CD4-positive, alpha-beta memory T cell (primary cell): ENCODE measurements around the gene PLG. TPM values are rescaled to one million over a fixed set of nuclear protein-coding genes. Genes with fewer than 3 reads are reported as not detected.
A peak's percentile ranks its signal among the peaks of the same experiment; 100 is the strongest.
"Not testable (repeated sequence)": the region's sequence is repeated elsewhere in the genome, so short reads cannot be mapped to it uniquely, and the experiment has no call there.

ENCODE experiments used
- CTCF ChIA-PET: fragments of 350-600 bp; sonication (Branson Sonifier 250); formaldehyde crosslinking; loops from one replicate; lab custom pipeline; 2021; ENCODE audit warnings: inconsistent platforms; ENCODE audit not compliant: partially characterized antibody; lab: Charles Lee
- POLR2A ChIA-PET: fragments of 350-600 bp; sonication (Branson Sonifier 250); formaldehyde crosslinking; loops from one replicate; lab custom pipeline; 2021; ENCODE audit not compliant: partially characterized antibody; lab: Charles Lee
- DNase-seq, 5 donors: peaks; one replicate each; pipeline versions ENCODE4 v3.0.0 to v3.0.0-alpha.2; 2020 to 2022; ENCODE audit warnings: mixed read lengths in 1 of 5
- H3K27ac ChIP-seq: one replicate; pipeline ENCODE4 v1.7.0; 2013; ENCODE audit warnings: low read depth, low read length
- H3K27me3 ChIP-seq: 2 replicates; pipeline ENCODE4 v1.7.0; 2013; ENCODE audit warnings: mild to moderate bottlenecking, low read length, moderate library complexity; ENCODE audit not compliant: insufficient read depth
- H3K36me3 ChIP-seq: 2 replicates; pipeline ENCODE4 v1.7.0; 2013; ENCODE audit warnings: mild to moderate bottlenecking, low read length, moderate library complexity; ENCODE audit not compliant: insufficient read depth
- H3K4me1 ChIP-seq: 2 replicates; pipeline ENCODE4 v1.7.0; 2013; ENCODE audit warnings: mild to moderate bottlenecking, low read length, moderate library complexity; ENCODE audit not compliant: insufficient read depth
- H3K4me3 ChIP-seq, 2 donors: one replicate each; pipeline ENCODE4 v1.7.0; 2013; ENCODE audit warnings: low read length in 2 of 2, mild to moderate bottlenecking in 1 of 2
- H3K9me3 ChIP-seq, 2 donors: one replicate each; pipeline ENCODE4 v1.7.0; 2013; ENCODE audit warnings: low read length in 2 of 2, control low read depth in 1 of 2; ENCODE audit not compliant: control insufficient read depth in 1 of 2
- H3K27ac Mint-ChIP-seq, 7 donors: one replicate each; pipeline ENCODE4 v1.8.0; 2020 to 2021; ENCODE audit warnings: mixed read lengths in 7 of 7, mild to moderate bottlenecking in 6 of 7, inconsistent platforms in 3 of 7, moderate library complexity in 3 of 7
- H3K27me3 Mint-ChIP-seq, 2 donors: one replicate each; pipeline ENCODE4 v1.8.0; 2020 to 2021; ENCODE audit warnings: mixed read lengths in 2 of 2
- H3K36me3 Mint-ChIP-seq, 2 donors: one replicate each; pipeline ENCODE4 v1.8.0; 2020 to 2021; ENCODE audit warnings: mixed read lengths in 2 of 2, inconsistent platforms in 1 of 2, mild to moderate bottlenecking in 1 of 2
- H3K4me1 Mint-ChIP-seq, 4 donors: one replicate each; pipeline ENCODE4 v1.8.0; 2020 to 2021; ENCODE audit warnings: mixed read lengths in 4 of 4, mild to moderate bottlenecking in 1 of 4
- H3K4me3 Mint-ChIP-seq, 8 donors: one replicate each; pipeline ENCODE4 v1.8.0; 2020 to 2021; ENCODE audit warnings: mixed read lengths in 8 of 8, mild to moderate bottlenecking in 7 of 8, moderate library complexity in 6 of 8, inconsistent platforms in 3 of 8
- H3K9me3 Mint-ChIP-seq, 8 donors: one replicate each; pipeline ENCODE4 v1.8.0; 2020 to 2021; ENCODE audit warnings: mixed read lengths in 8 of 8, mild to moderate bottlenecking in 5 of 8, inconsistent platforms in 3 of 8, moderate library complexity in 1 of 8
- intact Hi-C: fragments of 100-400 bp; cut with micrococcal nuclease; formaldehyde crosslinking; loops from one replicate; pipeline ENCODE4 v1.15.1; 2023
- polyA plus RNA-seq, 2 donors: library from polyadenylated mRNA; unstranded; fragments of 300-500 nt; fragmentation: Illumina TruSeq; gene quantifications; one replicate each; pipeline ENCODE4 v1.2.3, GENCODE V29; 2021
- total RNA-seq, 2 experiments: library from RNA; stranded (reverse); gene quantifications; one replicate each; pipeline ENCODE4 v1.2.3, GENCODE V29; 2021

The PLG gene
- total and polyA plus RNA-seq, 4 experiments from 2014 or later: 0.69 to 0.73 TPM; not detected in 2

DNA sequence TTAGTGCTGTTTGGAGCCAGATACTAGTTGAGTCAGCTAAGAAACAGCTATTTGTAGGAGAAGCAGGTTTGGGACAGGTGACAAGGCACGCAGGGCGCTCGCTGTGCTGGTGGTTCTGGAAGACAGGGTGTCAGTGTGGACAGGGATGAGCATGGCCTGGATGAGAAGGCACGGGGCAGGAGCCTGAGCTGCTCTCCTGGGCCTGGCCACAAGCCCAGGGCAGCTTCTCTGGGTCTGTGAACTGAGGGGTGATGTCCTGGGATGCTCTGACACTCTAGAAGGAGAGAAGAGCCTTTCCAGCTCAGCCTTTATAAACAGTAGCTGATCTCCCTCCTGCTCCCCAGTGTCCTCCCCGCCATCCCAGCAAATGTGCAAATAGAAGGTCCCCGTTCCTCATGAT lies 37.9 kb downstream of the PLG start:
- H3K27me3 ChIP-seq: no peaks in the 10 kb centered on the region
- POLR2A ChIA-PET: no interaction called here
- no peaks in the 10 kb centered on the region for H3K4me1 ChIP-seq
- H3K9me3 Mint-ChIP-seq: peaks cover 0 to 4% (median 0%) of the 10 kb centered on the region in 8 donors
- no peak overlapping the region for H3K27ac Mint-ChIP-seq
- CTCF ChIA-PET: no interaction called here
- intact Hi-C loops: no loop called here
- no peaks in the 10 kb centered on the region for H3K4me1 Mint-ChIP-seq
- no peak overlapping the region for H3K4me3 ChIP-seq
- no peak for DNase-seq
- H3K27ac ChIP-seq: no peak overlapping the region
- no peaks in the 10 kb centered on the region for H3K36me3 ChIP-seq
- no peaks in the 10 kb centered on the region for H3K9me3 ChIP-seq
- H3K27me3 Mint-ChIP-seq: peaks cover 1 to 8% of the 10 kb centered on the region in 2 donors
- H3K4me3 Mint-ChIP-seq: no peak overlapping the region
- no peaks in the 10 kb centered on the region for H3K36me3 Mint-ChIP-seq

GRCh38 chr6:160741012-160741411 lies 39.0 kb downstream of the PLG start:
- CTCF ChIA-PET, H3K27me3 ChIP-seq, H3K4me3 ChIP-seq, DNase-seq, H3K27ac ChIP-seq, H3K9me3 ChIP-seq, H3K27ac Mint-ChIP-seq, POLR2A ChIA-PET, intact Hi-C loops, H3K9me3 Mint-ChIP-seq, H3K36me3 Mint-ChIP-seq, H3K27me3 Mint-ChIP-seq, H3K36me3 ChIP-seq, H3K4me3 Mint-ChIP-seq, H3K4me1 Mint-ChIP-seq, H3K4me1 ChIP-seq: not testable (repeated sequence)

- H3K27ac ChIP-seq: no peak overlapping the region
Observed at GRCh38 chr6:160742090-160742489, 40.0 kb downstream of the PLG start.

GRCh38 chr6:160750276-160750689 lies 48.2 kb downstream of the PLG start:
- intact Hi-C loops: no loop called here

More at GRCh38 chr6:160742090-160742489, 40.0 kb downstream of the PLG start:
- Mint-ChIP-seq H3K27me3 (peaks cover 3 to 8% of the 10 kb centered on the region in 2 donors), H3K9me3 (peaks cover 0 to 10% (median 3%) of the 10 kb centered on the region in 8 donors), H3K36me3 (no peaks in the 10 kb centered on the region), H3K4me3 (no peak overlapping the region), H3K27ac (no peak overlapping the region), H3K4me1 (no peaks in the 10 kb centered on the region)
- no peak for DNase-seq
- Histone ChIP-seq H3K36me3 (no peaks in the 10 kb centered on the region), H3K9me3 (no peaks in the 10 kb centered on the region), H3K4me3 (no peak overlapping the region), H3K27me3 (no peaks in the 10 kb centered on the region), H3K4me1 (no peaks in the 10 kb centered on the region)
- ChIA-PET POLR2A (no interaction called here), CTCF (no interaction called here)
- intact Hi-C loops: no loop called here

DNA sequence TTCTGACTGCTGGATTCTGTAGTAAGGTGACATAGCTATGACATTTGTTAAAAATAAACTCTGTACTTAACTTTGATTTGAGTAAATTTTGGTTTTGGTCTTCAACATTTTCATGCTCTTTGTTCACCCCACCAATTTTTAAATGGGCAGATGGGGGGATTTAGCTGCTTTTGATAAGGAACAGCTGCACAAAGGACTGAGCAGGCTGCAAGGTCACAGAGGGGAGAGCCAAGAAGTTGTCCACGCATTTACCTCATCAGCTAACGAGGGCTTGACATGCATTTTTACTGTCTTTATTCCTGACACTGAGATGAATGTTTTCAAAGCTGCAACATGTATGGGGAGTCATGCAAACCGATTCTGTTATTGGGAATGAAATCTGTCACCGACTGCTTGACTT lies 51.2 kb downstream of the PLG start:
- H3K36me3 ChIP-seq, H3K9me3 ChIP-seq, H3K4me1 Mint-ChIP-seq, H3K4me1 ChIP-seq, intact Hi-C loops, H3K36me3 Mint-ChIP-seq, CTCF ChIA-PET, H3K27me3 ChIP-seq, H3K4me3 ChIP-seq, H3K9me3 Mint-ChIP-seq, H3K4me3 Mint-ChIP-seq, DNase-seq, POLR2A ChIA-PET, H3K27ac ChIP-seq, H3K27ac Mint-ChIP-seq: not testable (repeated sequence)
- peaks cover 16 to 25% of the 10 kb centered on the region in 2 donors for H3K27me3 Mint-ChIP-seq

More at GRCh38 chr6:160750276-160750689, 48.2 kb downstream of the PLG start:
- DNase-seq: peak in 1 of 5 donors; percentile 1
- Histone ChIP-seq H3K9me3 (no peaks in the 10 kb centered on the region), H3K36me3 (no peaks in the 10 kb centered on the region), H3K27ac (no peak overlapping the region), H3K27me3 (peaks cover 3% of the 10 kb centered on the region), H3K4me1 (no peaks in the 10 kb centered on the region), H3K4me3 (no peak overlapping the region)
- Mint-ChIP-seq H3K27me3 (peaks cover 10 to 15% of the 10 kb centered on the region in 2 donors), H3K36me3 (no peaks in the 10 kb centered on the region), H3K4me1 (no peaks in the 10 kb centered on the region), H3K9me3 (peaks cover 0 to 9% (median 3%) of the 10 kb centered on the region in 8 donors), H3K4me3 (no peak overlapping the region), H3K27ac (no peak overlapping the region)
- ChIA-PET POLR2A (no interaction called here), CTCF (no interaction called here)

DNA sequence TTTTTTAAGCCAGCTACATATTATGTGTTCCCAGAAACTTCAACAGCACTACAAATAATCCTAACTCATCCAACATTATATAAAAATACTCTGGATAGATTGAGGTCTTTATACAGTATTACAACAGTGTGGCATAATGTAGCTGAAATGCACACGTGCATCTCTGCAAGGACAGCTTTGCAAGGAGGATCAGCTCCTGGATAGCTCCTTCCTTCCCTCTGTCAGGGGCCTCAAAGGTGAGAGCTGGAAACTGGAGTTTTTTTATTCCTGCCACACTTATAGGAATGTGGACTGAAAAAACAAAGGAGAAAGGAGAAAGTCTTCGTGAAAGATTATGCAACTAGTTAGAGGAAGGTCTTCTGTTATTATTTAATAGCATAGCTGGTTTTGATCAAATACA lies 53.1 kb downstream of the PLG start:
- peaks cover 0 to 6% (median 2%) of the 10 kb centered on the region in 8 donors for H3K9me3 Mint-ChIP-seq
- CTCF ChIA-PET: interaction anchor here (1.2 kb wide), 1 partner anchor 12 kb away, joined by 4 read pairs; no protein-coding TSS in a partner anchor
- H3K36me3 ChIP-seq: no peaks in the 10 kb centered on the region

GRCh38 chr6:160756021-160756420 lies 54.0 kb downstream of the PLG start:
- peaks cover 0 to 8% (median 3%) of the 10 kb centered on the region in 8 donors for H3K9me3 Mint-ChIP-seq
- H3K27me3 Mint-ChIP-seq: peaks cover 17 to 24% of the 10 kb centered on the region in 2 donors
- Histone ChIP-seq H3K4me3 (no peak overlapping the region), H3K27me3 (peaks cover 3% of the 10 kb centered on the region), H3K27ac (no peak overlapping the region), H3K36me3 (no peaks in the 10 kb centered on the region), H3K9me3 (no peaks in the 10 kb centered on the region), H3K4me1 (no peaks in the 10 kb centered on the region)
- no peaks in the 10 kb centered on the region for H3K4me1 Mint-ChIP-seq
- ChIA-PET CTCF (interaction anchor here (1.2 to 1.3 kb wide), 2 partner anchors 11 to 12 kb away, joined by 4 read pairs; no protein-coding TSS in a partner anchor), POLR2A (no interaction called here)
- no peaks in the 10 kb centered on the region for H3K36me3 Mint-ChIP-seq
- H3K4me3 Mint-ChIP-seq: no peak overlapping the region
- H3K27ac Mint-ChIP-seq: no peak overlapping the region
- no peak for DNase-seq
- intact Hi-C loops: no loop called here

More for the DNA sequence above, 53.1 kb downstream of the PLG start:
- Histone ChIP-seq H3K27me3 (peaks cover 3% of the 10 kb centered on the region), H3K27ac (no peak overlapping the region), H3K4me1 (no peaks in the 10 kb centered on the region), H3K9me3 (no peaks in the 10 kb centered on the region), H3K4me3 (no peak overlapping the region)
- Mint-ChIP-seq H3K36me3 (no peaks in the 10 kb centered on the region), H3K27ac (no peak overlapping the region), H3K4me1 (no peaks in the 10 kb centered on the region), H3K27me3 (peaks cover 20 to 27% of the 10 kb centered on the region in 2 donors), H3K4me3 (no peak overlapping the region)
- no peak for DNase-seq
- POLR2A ChIA-PET: no interaction called here
- intact Hi-C loops: no loop called here
